Lung (tissue), 12 donors: ENCODE measurements around the gene MEX3D. TPM values are rescaled to one million over a fixed set of nuclear protein-coding genes. Genes with fewer than 3 reads are reported as not detected.

Experiments
- ATAC-seq: fragments of 200-7000 bp; cut with Tn5 transposase; one replicate; pipeline ENCODE4 v1.9.1; 2020; ENCODE audit warnings: moderate number of reproducible peaks; ENCODE audit not compliant: insufficient read depth, low FRiP score
- DNase-seq, 3 donors: peaks; one replicate each; pipeline ENCODE4 v3.0.0-alpha.2; 2013 to 2017
- H3K27ac ChIP-seq, 2 donors: one replicate each; pipeline ENCODE4 v1.5.1; 2013; ENCODE audit warnings: mild to moderate bottlenecking in 2 of 2, moderate library complexity in 2 of 2, control low read depth in 1 of 2, inconsistent platforms in 1 of 2, low read depth in 1 of 2, low read length in 1 of 2
- H3K27me3 ChIP-seq, 3 donors: one replicate each; pipeline ENCODE4 v1.5.1; 2013; ENCODE audit warnings: low read length in 2 of 3; ENCODE audit not compliant: control insufficient read depth in 3 of 3, insufficient read depth in 3 of 3
- H3K36me3 ChIP-seq, 4 donors: one replicate each; pipeline ENCODE4 v1.5.1; 2013; ENCODE audit warnings: low read length in 4 of 4, mild to moderate bottlenecking in 1 of 4, moderate library complexity in 1 of 4; ENCODE audit not compliant: control insufficient read depth in 4 of 4, insufficient read depth in 4 of 4
- H3K4me1 ChIP-seq, 5 donors: one replicate each; pipeline ENCODE4 v1.5.1; 2013; ENCODE audit warnings: low read length in 5 of 5, mild to moderate bottlenecking in 2 of 5, moderate library complexity in 1 of 5; ENCODE audit not compliant: control insufficient read depth in 5 of 5, insufficient read depth in 5 of 5
- H3K4me3 ChIP-seq: one replicate; pipeline ENCODE4 v1.5.1; 2013; ENCODE audit warnings: mild to moderate bottlenecking, control low read depth, moderate library complexity
- H3K9ac ChIP-seq, 2 donors: one replicate each; pipeline ENCODE4 v1.5.1; 2013; ENCODE audit warnings: low read length in 2 of 2, control low read depth in 1 of 2; ENCODE audit not compliant: insufficient read depth in 1 of 2
- H3K9me3 ChIP-seq, 4 donors: one replicate each; pipeline ENCODE4 v1.5.1; 2013; ENCODE audit warnings: low read length in 3 of 4, mild to moderate bottlenecking in 1 of 4, moderate library complexity in 1 of 4; ENCODE audit not compliant: control insufficient read depth in 4 of 4, insufficient read depth in 3 of 4
- CTCF ChIP-seq: IDR thresholded peaks from 2 replicates; pipeline ENCODE4 v1.5.1; 2012; ENCODE audit warnings: mild to moderate bottlenecking; ENCODE audit errors: control extremely low read depth, extremely low read depth
- WGBS, 2 donors: extraction: QIAGEN DNeasy Blood & Tissue Kit; methylation state at CpG; one replicate each; pipeline ENCODE4 v1.1.7; 2013; 5-methylcytosine and 5-hydroxymethylcytosine counted together
- polyA plus RNA-seq, 2 donors: library from polyadenylated mRNA; stranded (reverse); fragments of 200-250 nt; gene quantifications; one replicate each; pipeline ENCODE4 v1.2.1, GENCODE V29; 2013
- total RNA-seq, 2 donors: library from RNA; depleted of rRNA in 1 of 2; stranded (reverse); fragments of >200 nt in 1 of 2; gene quantifications; one replicate each; pipeline ENCODE4 v1.2.1, GENCODE V29; 2014 to 2021
- donor health status: control.
- donor health status: control.
- donor health status: Bipolar disorder and iron deficiency.
- donor health status: healthy.
- donor health status: DM: yes; HTN: yes; CAD: no.

Gene MEX3D
- total and polyA plus RNA-seq, 4 donors = 4.8 to 33.9 (median 19.8) TPM

DNA sequence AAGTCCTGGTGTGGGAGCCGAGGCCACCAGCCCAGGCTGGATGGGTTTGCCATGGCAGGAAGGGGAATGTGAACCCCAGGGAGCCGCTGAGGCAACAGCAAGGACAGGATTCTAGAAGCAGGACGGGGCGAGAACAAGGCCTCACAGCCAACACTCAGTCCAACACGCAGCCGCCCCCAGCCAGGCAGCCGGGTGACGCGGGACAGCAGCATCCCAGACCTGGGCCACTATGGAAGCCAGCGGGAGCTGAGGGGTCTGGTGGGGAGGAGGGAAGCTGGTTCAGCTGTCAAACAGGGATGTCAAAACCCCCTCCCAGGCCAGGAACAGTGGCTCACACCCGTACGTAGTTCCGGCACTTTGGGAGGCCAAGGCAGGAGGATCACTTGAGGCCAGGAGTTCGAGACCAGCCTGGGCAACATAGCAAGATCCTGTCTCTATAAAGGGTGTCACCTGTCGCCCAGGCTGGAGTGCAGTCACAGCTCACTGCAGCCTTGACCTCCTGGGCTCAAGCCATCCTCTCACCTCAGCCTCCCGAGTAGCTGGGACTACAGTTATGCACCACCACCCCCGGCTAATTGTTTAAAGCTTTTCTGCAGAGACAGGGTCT lies 6.8 kb downstream of the MEX3D start:
- WGBS, 2 donors = 92% methylated on average over 17 of the region's 17 CpGs
- no peak for TF ChIP-seq CTCF
- DNase-seq (no peak), ATAC-seq (no peak)
- H3K27me3 ChIP-seq = no peaks in the 10 kb centered on the region
- no peak overlapping the region for H3K9ac ChIP-seq
- no peaks in the 10 kb centered on the region for H3K9me3 ChIP-seq
- no peak overlapping the region for H3K4me3 ChIP-seq
- H3K4me1 ChIP-seq = peaks cover 0 to 9% (median 0%) of the 10 kb centered on the region in 5 donors
- peaks cover 0 to 9% (median 5%) of the 10 kb centered on the region in 4 donors for H3K36me3 ChIP-seq
- no peak overlapping the region for H3K27ac ChIP-seq

- no peak overlapping the region for H3K27ac ChIP-seq
- H3K4me3 ChIP-seq = no peak overlapping the region
- 47 to 61% methylated on average over 25 of the region's 25 CpGs for WGBS, 2 donors
- no peak for ATAC-seq
- peaks cover 0 to 8% (median 6%) of the 10 kb centered on the region in 4 donors for H3K36me3 ChIP-seq
- peaks cover 0 to under 1% (median 0%) of the 10 kb centered on the region in 5 donors for H3K4me1 ChIP-seq
- H3K27me3 ChIP-seq = no peaks in the 10 kb centered on the region
- H3K9ac ChIP-seq = no peak overlapping the region
- no peaks in the 10 kb centered on the region for H3K9me3 ChIP-seq
- no peak for DNase-seq
- TF ChIP-seq CTCF = no peak
Observed at GRCh38 chr19:1560286-1560882, 7.7 kb downstream of the MEX3D start.

DNA sequence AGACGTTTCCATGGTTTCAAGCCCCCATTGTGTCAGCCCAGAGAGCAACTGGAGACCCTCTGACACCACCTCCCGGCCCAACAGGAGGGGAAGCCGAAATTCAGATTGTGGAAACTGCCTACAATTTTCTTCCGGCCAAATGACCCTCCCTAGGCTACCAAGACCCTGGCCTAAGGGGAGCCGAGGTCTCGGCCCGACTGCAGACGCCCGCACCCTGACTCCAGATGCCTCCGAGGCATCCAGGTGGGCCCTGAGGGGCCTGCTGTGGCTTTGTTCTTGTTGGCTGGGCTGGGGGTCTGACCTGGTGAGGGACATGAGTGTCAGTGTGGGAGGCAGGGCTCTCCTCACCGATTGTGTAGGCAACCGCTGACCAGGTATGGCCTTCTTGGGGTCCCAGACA lies 9.6 kb downstream of the MEX3D start:
- peaks cover 0 to 8% (median 3%) of the 10 kb centered on the region in 4 donors for H3K36me3 ChIP-seq
- no peaks in the 10 kb centered on the region for H3K4me1 ChIP-seq
- WGBS, 2 donors = 85 to 92% methylated on average over 12 of the region's 12 CpGs
- H3K27ac ChIP-seq = no peak overlapping the region
- TF ChIP-seq CTCF = no peak
- no peak for ATAC-seq
- no peaks in the 10 kb centered on the region for H3K27me3 ChIP-seq
- no peak overlapping the region for H3K4me3 ChIP-seq
- no peak overlapping the region for H3K9ac ChIP-seq
- DNase-seq = no peak
- no peaks in the 10 kb centered on the region for H3K9me3 ChIP-seq
